ENCODE results near the gene COL12A1. TPM values are rescaled to one million over a fixed set of nuclear protein-coding genes. Genes with fewer than 3 reads are reported as not detected.

Gene COL12A1
- total and polyA plus RNA-seq, 2 donors (not counting 3 experiments of a cell fraction or from before 2014, with no cell fraction given): 48.5 to 89.1 TPM

DNA sequence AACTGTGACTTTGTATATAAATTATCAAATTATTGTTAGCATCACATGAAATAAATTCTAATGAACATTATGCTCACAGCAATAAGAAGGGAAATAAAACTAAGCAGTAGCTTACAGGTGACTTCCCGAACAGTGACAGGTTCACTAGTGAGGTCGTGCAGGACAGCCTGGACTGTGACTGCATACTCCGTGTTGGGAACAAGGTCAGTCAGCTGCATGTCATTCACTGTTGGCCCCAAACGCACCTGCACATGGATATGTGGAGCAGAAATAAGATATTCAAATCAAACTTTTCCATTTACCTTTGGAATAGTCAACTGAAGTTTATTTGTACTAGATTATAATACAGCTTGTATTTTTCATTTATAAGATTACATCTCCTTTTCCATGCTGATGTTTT lies 60.6 kb downstream of the COL12A1 start:
- dilution Hi-C loops (cut with MboI; ENCODE audit: extremely low pct_ligation_motif_present, low sequenced_read_pairs) (no loop called here), intact Hi-C loops (cut with micrococcal nuclease) (no loop called here)
- H3K9me1 ChIP-seq (replicated peaks; ENCODE audit: control insufficient read depth, extremely low read depth, insufficient read depth, low read length): no peaks in the 10 kb centered on the region
- H4K20me1 ChIP-seq (replicated peaks; ENCODE audit: control insufficient read depth, extremely low read depth, insufficient read depth, low read length): no peaks in the 10 kb centered on the region
- FAIRE-seq (no peak), DNase-seq (ENCODE audit: low read depth, low spot score) (no peak)
- H3K4me2 ChIP-seq (ENCODE audit: insufficient read depth, low read length): no peak overlapping the region
- TF ChIP-seq POLR2A (IDR thresholded peaks at IDR 0.05; ENCODE audit: low read depth, low read length): no peak
- TF ChIP-seq, protein P1, sequence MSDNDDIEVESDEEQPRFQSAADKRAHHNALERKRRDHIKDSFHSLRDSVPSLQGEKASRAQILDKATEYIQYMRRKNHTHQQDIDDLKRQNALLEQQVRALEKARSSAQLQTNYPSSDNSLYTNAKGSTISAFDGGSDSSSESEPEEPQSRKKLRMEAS (IDR thresholded peaks at IDR 0.05; ENCODE audit: insufficient read depth, insufficient read length): no peak
- no peak for TF ChIP-seq FOS (IDR thresholded peaks at IDR 0.05; ENCODE audit: borderline replicate concordance, insufficient read depth, low read length)
- TF ChIP-seq POLR2AphosphoS5 (IDR thresholded peaks at IDR 0.05; ENCODE audit: insufficient read depth, low read depth, low read length): no peak
- TF ChIP-seq JUN (IDR thresholded peaks at IDR 0.05; ENCODE audit: borderline replicate concordance, insufficient read depth, insufficient read length, low read depth): no peak
- TF ChIP-seq GATA2 (IDR thresholded peaks at IDR 0.05; ENCODE audit: insufficient read depth, insufficient read length, low read depth, low read length): no peak
- no peak for TF ChIP-seq CTCF (IDR thresholded peaks at IDR 0.05; ENCODE audit: extremely low read depth in 1 of 2, insufficient read depth in 1 of 2, low read depth in 1 of 2, low read length in 2 of 2)
- ChIA-PET CTCF (interaction anchor here (0.6 to 1.1 kb wide), 3 partner anchors 10 to 55 kb away, joined by 3 to 5 read pairs (median 3); no protein-coding TSS in a partner anchor), POLR2A (no interaction called here)
- H2AFZ ChIP-seq (ENCODE audit: low read depth, low read length): no peak overlapping the region
- H3K4me3 ChIP-seq (replicated peaks in 1 of 3; ENCODE audit: insufficient read depth in 1 of 3, low read depth in 1 of 3, low read length in 3 of 3): no peak overlapping the region
- H3K79me2 ChIP-seq (ENCODE audit: control insufficient read depth, insufficient read depth, low read length): no peaks in the 10 kb centered on the region
- no peaks in the 10 kb centered on the region for H3K9me3 ChIP-seq (replicated peaks; ENCODE audit: control insufficient read depth, insufficient read depth, low read length)
- no peak overlapping the region for H3K27ac ChIP-seq (ENCODE audit: insufficient read depth, low read depth, low read length)
- H3K9ac ChIP-seq (replicated peaks; ENCODE audit: extremely low read depth, insufficient read depth, low read length): no peak overlapping the region
- no peaks in the 10 kb centered on the region for H3K36me3 ChIP-seq (ENCODE audit: control insufficient read depth in 2 of 2, extremely low read depth in 1 of 2, insufficient read depth in 2 of 2, low read length in 2 of 2)
- no TSS peak for BruUV-seq (replicated peaks)
- no peaks in the 10 kb centered on the region for H3K4me1 ChIP-seq (ENCODE audit: control insufficient read depth, extremely low read depth, insufficient read depth, low read length)
- H3K27me3 ChIP-seq (ENCODE audit: control insufficient read depth in 2 of 2, insufficient read depth in 2 of 2, low read length in 2 of 2): no peaks in the 10 kb centered on the region

Data from endothelial cell of umbilical vein (primary cell).